Activated T-cell treated with anti-CD3 and anti-CD28 coated beads, Interleukin-2, amount 50 U/mL, for 24 hours (primary cell): ENCODE data around the gene PIBF1.
"Not testable (repeated sequence)": the region's sequence is repeated elsewhere in the genome, so short reads cannot be mapped to it uniquely, and the experiment has no call there.

ENCODE experiments used
- DNase-seq: peaks from one replicate; pipeline ENCODE4 v3.0.0-alpha.2; 2020
- H3K27ac Mint-ChIP-seq: 2 replicates; pipeline ENCODE4 v1.8.0; 2020; ENCODE audit warnings: mild to moderate bottlenecking, mixed read lengths
- H3K27me3 Mint-ChIP-seq: 2 replicates; pipeline ENCODE4 v1.8.0; 2020; ENCODE audit warnings: mixed read lengths
- H3K36me3 Mint-ChIP-seq: 2 replicates; pipeline ENCODE4 v1.8.0; 2020; ENCODE audit warnings: low read depth, mixed read lengths
- H3K4me1 Mint-ChIP-seq: 2 replicates; pipeline ENCODE4 v1.8.0; 2020; ENCODE audit warnings: low read depth, mixed read lengths
- H3K4me3 Mint-ChIP-seq: 2 replicates; pipeline ENCODE4 v1.8.0; 2020; ENCODE audit warnings: mild to moderate bottlenecking, moderate library complexity, mixed read lengths
- H3K9me3 Mint-ChIP-seq: 2 replicates; pipeline ENCODE4 v1.8.0; 2020; ENCODE audit warnings: mixed read lengths

The PIBF1 gene

DNA sequence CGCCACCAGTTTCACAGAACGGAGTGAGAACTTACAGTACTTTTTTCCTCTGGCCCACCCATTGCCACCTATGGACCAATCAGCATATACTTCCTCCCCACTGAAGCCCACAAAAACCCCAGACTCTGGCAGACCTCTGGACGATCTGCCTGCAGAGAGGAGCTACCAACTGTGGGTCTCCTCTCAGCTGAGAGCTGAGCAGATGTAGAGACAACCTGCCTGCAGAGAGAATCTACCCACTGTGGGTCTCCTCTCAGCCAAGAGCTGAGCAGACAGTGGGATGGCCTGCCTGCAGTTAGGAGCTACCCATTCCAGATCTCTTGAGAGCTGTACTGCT is 69.7 kb downstream of the PIBF1 start:
- Mint-ChIP-seq H3K9me3 (no peaks in the 10 kb centered on the region), H3K4me3 (no peak overlapping the region), H3K27me3 (no peaks in the 10 kb centered on the region), H3K4me1 (peaks cover 1% of the 10 kb centered on the region), H3K36me3 (peaks cover 82% of the 10 kb centered on the region), H3K27ac (no peak overlapping the region)
- no peak for DNase-seq

DNA sequence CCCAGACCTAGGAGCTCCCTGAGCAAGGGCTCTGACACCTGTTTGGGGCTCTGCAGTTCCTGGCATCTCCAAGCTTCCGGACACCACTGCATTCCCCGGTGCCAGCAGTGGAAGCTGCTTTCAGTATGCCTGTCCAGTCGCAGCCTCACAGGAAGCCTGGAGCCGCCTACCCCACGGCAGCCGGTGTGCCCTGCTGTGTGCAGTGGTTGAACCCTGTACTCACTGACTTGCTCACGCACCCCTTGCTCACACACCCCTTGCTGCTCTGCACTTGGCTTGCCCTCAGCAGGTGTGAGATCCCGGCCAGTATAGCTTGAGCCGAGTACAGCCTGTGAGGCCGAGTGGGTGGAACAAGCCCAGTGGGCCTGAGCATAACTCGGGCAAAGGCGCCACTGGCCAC is 70.3 kb downstream of the PIBF1 start:
- Mint-ChIP-seq H3K9me3 (no peaks in the 10 kb centered on the region), H3K36me3 (peaks cover 80% of the 10 kb centered on the region), H3K27ac (no peak overlapping the region), H3K4me1 (peaks cover 1% of the 10 kb centered on the region), H3K4me3 (no peak overlapping the region), H3K27me3 (no peaks in the 10 kb centered on the region)
- no peak for DNase-seq

GRCh38 chr13:72853000-72853399 is 71.1 kb downstream of the PIBF1 start:
- Mint-ChIP-seq H3K4me3 (no peak overlapping the region), H3K27me3 (no peaks in the 10 kb centered on the region), H3K36me3 (peaks cover 75% of the 10 kb centered on the region), H3K4me1 (peaks cover 1% of the 10 kb centered on the region), H3K9me3 (no peaks in the 10 kb centered on the region), H3K27ac (no peak overlapping the region)
- no peak for DNase-seq

- Mint-ChIP-seq H3K36me3 (peaks cover 63% of the 10 kb centered on the region), H3K27ac (peak overlapping the region; percentile 97), H3K9me3 (no peaks in the 10 kb centered on the region), H3K27me3 (no peaks in the 10 kb centered on the region), H3K4me3 (peak overlapping the region; percentile 54), H3K4me1 (peaks cover 20% of the 10 kb centered on the region)
- DNase-seq: no peak
Observed at GRCh38 chr13:72864142-72865011, 82.4 kb downstream of the PIBF1 start.

DNA sequence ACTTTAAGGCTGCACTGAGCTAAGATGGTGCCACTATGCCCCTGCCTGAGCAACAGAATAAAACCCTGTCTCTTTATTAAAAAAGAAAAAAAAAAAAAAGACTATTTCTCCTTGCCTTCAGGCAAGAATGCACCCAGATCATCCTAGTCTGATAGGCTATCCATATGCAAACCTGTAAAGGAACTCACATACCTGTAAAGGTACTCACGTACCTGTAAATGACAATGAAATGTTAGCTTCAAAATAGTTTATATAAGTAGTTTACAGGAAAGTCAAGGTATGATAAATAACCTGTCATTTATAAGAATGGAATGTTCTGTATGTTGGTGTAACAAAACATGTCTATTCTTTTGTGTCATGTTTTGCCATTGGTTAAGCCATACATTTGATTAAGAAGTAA is 86.3 kb downstream of the PIBF1 start:
- Mint-ChIP-seq H3K9me3 (peaks cover 4% of the 10 kb centered on the region), H3K4me1 (peaks cover 15% of the 10 kb centered on the region), H3K27ac (no peak overlapping the region), H3K36me3 (peaks cover 77% of the 10 kb centered on the region), H3K4me3 (no peak overlapping the region), H3K27me3 (no peaks in the 10 kb centered on the region)
- DNase-seq: no peak

DNA sequence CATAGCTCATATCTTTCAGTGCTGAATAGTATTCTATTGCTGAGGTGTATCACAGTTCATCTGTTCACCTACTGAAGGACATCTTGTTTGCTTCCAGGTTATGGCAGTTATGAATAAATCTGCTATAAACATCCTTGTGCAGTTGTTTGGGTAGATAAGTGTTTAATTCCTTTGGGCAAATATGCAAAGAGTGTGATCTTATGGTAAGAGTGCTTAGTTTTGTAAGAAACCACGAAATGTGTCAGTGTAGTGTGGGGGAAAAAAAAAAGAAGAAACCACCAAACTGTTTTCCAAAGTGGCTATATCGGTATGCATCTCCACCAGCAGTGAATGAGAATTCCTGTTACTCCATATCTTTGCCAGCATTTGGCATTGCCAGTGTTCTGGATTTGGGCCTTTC is 93.3 kb downstream of the PIBF1 start:
- DNase-seq: no peak
- Mint-ChIP-seq H3K36me3 (peaks cover 91% of the 10 kb centered on the region), H3K27me3 (no peaks in the 10 kb centered on the region), H3K4me1 (peaks cover 15% of the 10 kb centered on the region), H3K4me3 (no peak overlapping the region), H3K27ac (no peak overlapping the region), H3K9me3 (peaks cover 14% of the 10 kb centered on the region)

DNA sequence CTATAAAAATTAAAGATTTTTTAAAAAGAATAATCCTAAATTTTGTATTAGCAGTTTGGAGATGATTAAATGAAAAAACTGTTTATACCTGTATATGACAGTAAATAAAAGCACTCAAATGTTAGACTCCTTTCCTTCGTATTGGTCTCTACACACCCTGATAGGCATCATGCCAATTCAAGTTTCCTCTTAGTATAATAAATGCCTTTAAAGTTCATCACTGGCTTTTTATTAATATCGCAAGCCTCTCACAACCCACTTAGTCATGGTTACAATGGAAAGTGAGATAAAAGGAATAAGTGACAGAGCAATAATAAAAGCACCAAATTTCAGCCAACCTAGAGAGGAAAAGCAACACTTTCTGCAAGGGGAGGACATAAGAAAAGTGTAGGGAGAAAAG is 102.2 kb downstream of the PIBF1 start:
- Mint-ChIP-seq H3K4me3 (no peak overlapping the region), H3K27ac (no peak overlapping the region), H3K4me1 (no peaks in the 10 kb centered on the region), H3K36me3 (peaks cover 65% of the 10 kb centered on the region), H3K27me3 (no peaks in the 10 kb centered on the region), H3K9me3 (peaks cover 2% of the 10 kb centered on the region)
- no peak for DNase-seq

DNA sequence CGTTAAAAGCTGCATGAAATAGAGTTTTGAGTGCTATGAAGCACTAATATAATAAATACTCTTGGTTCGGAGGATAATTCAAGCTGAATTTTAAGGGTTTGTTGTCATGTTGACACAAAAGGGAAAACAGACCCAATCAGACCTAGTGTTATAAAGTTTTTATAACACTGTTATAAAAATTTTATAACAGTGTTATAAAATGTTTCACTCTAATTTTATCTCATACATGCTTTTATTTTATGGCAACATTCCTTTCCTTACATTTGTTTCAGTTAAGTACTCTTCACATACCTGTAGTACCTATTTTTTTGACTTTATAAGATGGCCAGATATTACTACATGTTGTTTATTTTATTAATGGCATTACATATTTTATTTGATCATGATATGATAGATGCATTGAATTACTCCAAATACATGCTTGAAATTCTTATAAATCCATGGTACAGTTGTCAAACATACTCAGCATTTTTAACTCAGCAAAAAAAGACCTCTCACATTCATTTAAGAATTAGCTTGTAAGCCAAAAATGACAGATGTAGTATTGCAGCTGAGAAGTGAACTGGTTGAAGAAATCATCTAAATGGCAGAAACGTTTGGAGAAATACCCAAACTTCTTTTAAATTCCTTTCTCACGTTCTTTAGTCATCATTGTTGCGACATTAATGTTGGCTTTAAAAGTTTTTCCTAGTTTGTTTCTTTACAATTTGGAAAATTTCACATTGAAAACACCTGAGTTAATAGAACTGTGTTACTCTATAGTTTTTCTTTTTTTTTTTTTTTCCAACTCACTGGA is 104.5 kb downstream of the PIBF1 start:
- H3K9me3 Mint-ChIP-seq: peaks cover 2% of the 10 kb centered on the region
- no peaks in the 10 kb centered on the region for H3K27me3 Mint-ChIP-seq
- no peak overlapping the region for H3K4me3 Mint-ChIP-seq
- H3K27ac Mint-ChIP-seq: no peak overlapping the region
- H3K36me3 Mint-ChIP-seq: peaks cover 57% of the 10 kb centered on the region
- DNase-seq: no peak
- H3K4me1 Mint-ChIP-seq: peaks cover 8% of the 10 kb centered on the region

DNA sequence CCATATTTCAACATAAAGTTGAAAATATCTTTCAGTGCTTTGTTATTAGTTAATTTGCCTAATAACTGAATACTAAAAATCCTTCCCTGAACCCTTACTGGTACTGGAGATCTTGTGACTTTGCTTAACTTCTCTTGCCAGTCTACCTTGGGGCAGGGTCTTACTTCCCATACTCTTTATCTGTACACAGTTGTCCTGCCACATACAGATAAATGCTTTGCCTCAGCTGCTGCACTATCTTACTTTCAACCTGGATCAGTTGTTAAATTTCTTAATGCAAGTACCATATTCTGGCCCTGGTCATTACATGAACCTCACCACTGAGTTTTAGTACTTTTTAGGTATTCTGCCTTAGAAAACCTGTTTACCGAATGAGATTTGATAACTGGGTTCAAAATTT is 107.6 kb downstream of the PIBF1 start:
- Mint-ChIP-seq H3K27ac (no peak overlapping the region), H3K36me3 (peaks cover 56% of the 10 kb centered on the region), H3K27me3 (no peaks in the 10 kb centered on the region), H3K4me1 (peaks cover 8% of the 10 kb centered on the region), H3K4me3 (no peak overlapping the region), H3K9me3 (no peaks in the 10 kb centered on the region)
- DNase-seq: no peak

GRCh38 chr13:72890546-72890945 is 108.6 kb downstream of the PIBF1 start:
- no peak overlapping the region for H3K27ac Mint-ChIP-seq
- peaks cover 8% of the 10 kb centered on the region for H3K4me1 Mint-ChIP-seq
- peaks cover 54% of the 10 kb centered on the region for H3K36me3 Mint-ChIP-seq
- H3K27me3 Mint-ChIP-seq: no peaks in the 10 kb centered on the region
- no peak overlapping the region for H3K4me3 Mint-ChIP-seq
- H3K9me3 Mint-ChIP-seq: no peaks in the 10 kb centered on the region
- DNase-seq: no peak

DNA sequence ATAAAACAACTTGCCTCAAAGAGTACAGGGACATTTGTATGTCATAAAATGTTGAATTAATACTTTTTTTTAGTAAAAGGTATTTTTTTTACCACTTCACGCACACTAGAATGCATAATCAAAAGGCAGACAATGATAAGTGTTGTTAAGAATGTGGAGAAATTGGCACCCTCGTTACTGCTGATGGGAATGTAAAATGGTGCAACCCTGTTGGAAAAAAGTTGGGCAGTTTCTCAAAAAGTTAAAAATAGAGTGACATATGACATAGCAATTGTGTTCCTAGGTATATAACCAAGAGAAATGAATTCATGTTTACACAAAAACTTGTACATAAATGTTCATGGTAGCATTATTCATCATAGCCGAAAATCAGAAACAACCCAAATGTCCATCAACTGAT is 109.5 kb downstream of the PIBF1 start:
- Mint-ChIP-seq H3K4me3 (no peak overlapping the region), H3K9me3 (peaks cover 2% of the 10 kb centered on the region), H3K36me3 (peaks cover 61% of the 10 kb centered on the region), H3K27me3 (no peaks in the 10 kb centered on the region), H3K4me1 (peaks cover 8% of the 10 kb centered on the region), H3K27ac (no peak overlapping the region)
- DNase-seq: no peak

GRCh38 chr13:72896869-72897268 is 114.9 kb downstream of the PIBF1 start:
- Mint-ChIP-seq H3K27ac (no peak overlapping the region), H3K36me3 (peaks cover 65% of the 10 kb centered on the region), H3K27me3 (no peaks in the 10 kb centered on the region), H3K9me3 (peaks cover 8% of the 10 kb centered on the region), H3K4me1 (no peaks in the 10 kb centered on the region), H3K4me3 (no peak overlapping the region)
- DNase-seq: no peak

DNA sequence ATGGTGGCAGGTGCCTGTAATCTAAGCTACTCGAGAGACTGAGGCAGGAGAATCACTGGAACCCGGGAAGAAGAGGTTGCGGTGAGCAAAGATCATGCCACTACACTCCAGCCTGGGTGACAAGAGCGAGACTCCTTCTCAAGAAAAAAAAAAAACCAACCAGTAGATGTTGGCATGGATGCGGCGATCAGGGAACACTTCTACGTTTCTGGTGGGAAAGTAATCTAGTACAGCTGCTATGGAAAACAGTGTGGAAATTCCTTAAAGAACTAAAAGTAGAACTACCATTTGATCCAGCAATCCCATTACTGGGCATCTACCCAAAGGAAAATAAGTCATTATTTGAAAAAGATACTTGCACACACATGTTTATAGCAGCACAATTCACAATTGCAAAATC is 119.6 kb downstream of the PIBF1 start:
- not testable (repeated sequence) for H3K27me3 Mint-ChIP-seq, H3K4me1 Mint-ChIP-seq, H3K9me3 Mint-ChIP-seq, H3K4me3 Mint-ChIP-seq, H3K27ac Mint-ChIP-seq, DNase-seq
- H3K36me3 Mint-ChIP-seq: peaks cover 46% of the 10 kb centered on the region

- DNase-seq: no peak
- Mint-ChIP-seq H3K36me3 (peaks cover 64% of the 10 kb centered on the region), H3K27me3 (no peaks in the 10 kb centered on the region), H3K9me3 (no peaks in the 10 kb centered on the region), H3K27ac (no peak overlapping the region), H3K4me1 (no peaks in the 10 kb centered on the region), H3K4me3 (no peak overlapping the region)
Observed at GRCh38 chr13:72908416-72908815, 126.5 kb downstream of the PIBF1 start.

DNA sequence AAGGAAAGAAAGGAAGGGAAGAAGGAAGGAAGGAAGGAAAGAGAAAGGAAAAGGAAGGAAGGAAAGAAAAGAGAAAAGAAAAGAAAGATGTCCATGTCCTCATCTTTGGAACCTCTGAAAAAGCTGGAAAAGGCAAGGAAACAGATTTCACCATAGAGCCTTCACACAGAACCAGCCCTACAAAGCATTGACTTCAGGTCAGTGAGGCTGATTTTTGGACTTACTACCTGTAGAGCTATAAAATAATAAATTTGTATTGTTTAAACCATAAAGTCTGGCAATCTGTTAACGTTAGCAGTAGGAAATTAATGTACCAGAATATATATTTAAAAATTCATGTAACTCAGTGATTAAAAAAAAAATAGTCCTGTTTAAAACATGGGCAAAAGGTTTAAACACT is 130.0 kb downstream of the PIBF1 start:
- no peaks in the 10 kb centered on the region for H3K4me1 Mint-ChIP-seq
- peaks cover 68% of the 10 kb centered on the region for H3K36me3 Mint-ChIP-seq
- H3K9me3 Mint-ChIP-seq: no peaks in the 10 kb centered on the region
- H3K27me3 Mint-ChIP-seq: no peaks in the 10 kb centered on the region
- no peak overlapping the region for H3K27ac Mint-ChIP-seq
- no peak for DNase-seq
- H3K4me3 Mint-ChIP-seq: no peak overlapping the region
